Loucy (cell line): Measurements from ENCODE around the gene BACE2.

Source experiments
- EZH2phosphoT487 ChIP-seq: fragments of 200-600 bp; IDR thresholded peaks from 2 replicates; pipeline ENCODE4 v1.6.1; 2018; ENCODE audit warnings: antibody characterized with exemption, mild to moderate bottlenecking, moderate library complexity, borderline replicate concordance
- TF ChIP-seq, protein P1 (sequence below): fragments of 200-600 bp; sonication (generic); conservative IDR thresholded peaks from 2 replicates; pipeline ENCODE4 v1.5.1; 2014; ENCODE audit warnings: mild to moderate bottlenecking, antibody characterized with exemption, low read length

DNA sequence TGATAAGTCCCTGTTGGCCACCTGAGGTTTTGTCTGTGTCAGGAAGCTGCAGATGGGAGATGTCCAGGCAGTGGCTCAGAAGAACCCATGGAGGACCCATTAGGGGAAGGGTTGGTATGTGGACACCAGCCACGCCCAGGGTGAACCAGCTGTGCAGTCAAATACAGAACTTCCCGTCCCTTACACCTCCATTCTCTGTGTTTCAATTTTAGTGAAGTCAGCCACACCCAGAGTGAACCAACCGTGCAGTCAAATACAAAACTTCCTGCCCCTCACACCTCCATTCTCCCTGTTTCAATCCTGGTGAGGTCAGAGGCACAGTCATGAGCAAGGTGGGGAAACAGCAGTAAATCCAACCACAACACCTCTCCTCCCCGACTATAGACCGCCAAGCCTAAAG is 27.4 kb downstream of the BACE2 start:
- TF ChIP-seq, protein P1, sequence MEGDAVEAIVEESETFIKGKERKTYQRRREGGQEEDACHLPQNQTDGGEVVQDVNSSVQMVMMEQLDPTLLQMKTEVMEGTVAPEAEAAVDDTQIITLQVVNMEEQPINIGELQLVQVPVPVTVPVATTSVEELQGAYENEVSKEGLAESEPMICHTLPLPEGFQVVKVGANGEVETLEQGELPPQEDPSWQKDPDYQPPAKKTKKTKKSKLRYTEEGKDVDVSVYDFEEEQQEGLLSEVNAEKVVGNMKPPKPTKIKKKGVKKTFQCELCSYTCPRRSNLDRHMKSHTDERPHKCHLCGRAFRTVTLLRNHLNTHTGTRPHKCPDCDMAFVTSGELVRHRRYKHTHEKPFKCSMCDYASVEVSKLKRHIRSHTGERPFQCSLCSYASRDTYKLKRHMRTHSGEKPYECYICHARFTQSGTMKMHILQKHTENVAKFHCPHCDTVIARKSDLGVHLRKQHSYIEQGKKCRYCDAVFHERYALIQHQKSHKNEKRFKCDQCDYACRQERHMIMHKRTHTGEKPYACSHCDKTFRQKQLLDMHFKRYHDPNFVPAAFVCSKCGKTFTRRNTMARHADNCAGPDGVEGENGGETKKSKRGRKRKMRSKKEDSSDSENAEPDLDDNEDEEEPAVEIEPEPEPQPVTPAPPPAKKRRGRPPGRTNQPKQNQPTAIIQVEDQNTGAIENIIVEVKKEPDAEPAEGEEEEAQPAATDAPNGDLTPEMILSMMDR = no peak
- no peak for TF ChIP-seq EZH2phosphoT487
